HEK293 (cell line): ENCODE measurements around the gene SSC4D.

Experiments
- ATF2 ChIP-seq: fragments of 450-650 bp; formaldehyde crosslinking; IDR thresholded peaks from 2 replicates; pipeline ENCODE4 v1.5.1; 2016; ENCODE audit warnings: missing biosample characterization, missing genetic modification characterization, low read depth
- CTCF ChIP-seq: fragments of 450-650 bp; formaldehyde crosslinking; IDR thresholded peaks from 2 replicates; pipeline ENCODE4 v1.5.1; 2016; ENCODE audit warnings: missing biosample characterization, missing genetic modification characterization
- ELK4 ChIP-seq: IDR thresholded peaks from 2 replicates; pipeline ENCODE4 v1.6.1; 2011; ENCODE audit warnings: mild to moderate bottlenecking, low read depth, low read length, borderline replicate concordance
- ZNF292 ChIP-seq: fragments of 450-650 bp; formaldehyde crosslinking; IDR thresholded peaks from 2 replicates; pipeline ENCODE4 v1.5.1; 2016; ENCODE audit warnings: low read depth, missing biosample characterization, missing genetic modification characterization, borderline replicate concordance
- ZNF76 ChIP-seq: fragments of 450-650 bp; formaldehyde crosslinking; IDR thresholded peaks from 2 replicates; pipeline ENCODE4; 2016; ENCODE audit warnings: low read depth, missing biosample characterization, missing genetic modification characterization, borderline replicate concordance
- ZSCAN16 ChIP-seq: fragments of 450-650 bp; formaldehyde crosslinking; IDR thresholded peaks from 2 replicates; pipeline ENCODE4 v1.5.1; 2016; ENCODE audit warnings: missing biosample characterization, missing genetic modification characterization

- TF ChIP-seq CTCF (peak; percentile 81), ZNF292 (tag by site-specific recombination) (no peak), ATF2 (tag by site-specific recombination) (no peak), ZSCAN16 (tag by site-specific recombination) (no peak), ELK4 (no peak), ZNF76 (peak; percentile 95)
Observed at GRCh38 chr7:76359111-76359977, 50.2 kb downstream of the SSC4D start.
